Esophagus muscularis mucosa (tissue), 4 donors: ENCODE data around the gene ZFAND6.

ENCODE experiments used
- EP300 ChIP-seq: sonication (generic); formaldehyde crosslinking; IDR thresholded peaks from one replicate; pipeline ENCODE4 v1.6.1; 2017; ENCODE audit warnings: antibody characterized with exemption
- POLR2A ChIP-seq: fragments of 450-650 bp; IDR thresholded peaks from one replicate; pipeline ENCODE4 v1.6.1; 2017; ENCODE audit warnings: antibody characterized with exemption, moderate library complexity, mild to moderate bottlenecking, low read depth
- POLR2AphosphoS5 ChIP-seq, 2 donors: sonication (generic); formaldehyde crosslinking; IDR thresholded peaks; one replicate each; pipeline ENCODE4 v1.6.1; 2017; ENCODE audit warnings: antibody characterized with exemption in 2 of 2
- TF ChIP-seq, protein P1 (sequence below), 3 experiments: fragments of 200-600 bp in 2 of 3; fragments of 450-650 bp in 1 of 3; sonication (generic) in 2 of 3; IDR thresholded peaks; one replicate each; pipeline ENCODE4 v1.5.1; 2017 to 2019; ENCODE audit warnings: antibody characterized with exemption in 3 of 3, mild to moderate bottlenecking in 2 of 3, moderate library complexity in 1 of 3

DNA sequence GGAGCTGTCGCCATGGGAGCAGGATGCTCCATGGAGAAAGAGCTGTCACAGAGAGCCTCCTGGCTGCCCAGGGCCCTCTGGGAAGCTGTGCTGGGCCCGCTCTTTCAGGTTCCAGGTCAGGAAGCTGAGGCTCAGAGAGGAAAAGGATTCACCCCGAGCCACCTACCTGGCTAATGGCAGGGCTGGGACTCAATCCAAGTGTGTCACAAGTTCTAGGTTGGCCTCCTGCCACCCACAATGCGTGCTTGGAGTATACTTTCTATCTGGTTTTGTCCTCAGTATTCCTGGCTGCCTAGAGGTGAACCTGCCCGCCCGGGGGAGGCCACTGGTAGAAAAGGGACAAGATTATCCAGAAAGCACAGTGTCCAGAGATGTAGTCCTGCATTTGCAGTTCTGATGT, 117.0 kb downstream of the ZFAND6 start:
- no peak for TF ChIP-seq POLR2A
- TF ChIP-seq, protein P1, sequence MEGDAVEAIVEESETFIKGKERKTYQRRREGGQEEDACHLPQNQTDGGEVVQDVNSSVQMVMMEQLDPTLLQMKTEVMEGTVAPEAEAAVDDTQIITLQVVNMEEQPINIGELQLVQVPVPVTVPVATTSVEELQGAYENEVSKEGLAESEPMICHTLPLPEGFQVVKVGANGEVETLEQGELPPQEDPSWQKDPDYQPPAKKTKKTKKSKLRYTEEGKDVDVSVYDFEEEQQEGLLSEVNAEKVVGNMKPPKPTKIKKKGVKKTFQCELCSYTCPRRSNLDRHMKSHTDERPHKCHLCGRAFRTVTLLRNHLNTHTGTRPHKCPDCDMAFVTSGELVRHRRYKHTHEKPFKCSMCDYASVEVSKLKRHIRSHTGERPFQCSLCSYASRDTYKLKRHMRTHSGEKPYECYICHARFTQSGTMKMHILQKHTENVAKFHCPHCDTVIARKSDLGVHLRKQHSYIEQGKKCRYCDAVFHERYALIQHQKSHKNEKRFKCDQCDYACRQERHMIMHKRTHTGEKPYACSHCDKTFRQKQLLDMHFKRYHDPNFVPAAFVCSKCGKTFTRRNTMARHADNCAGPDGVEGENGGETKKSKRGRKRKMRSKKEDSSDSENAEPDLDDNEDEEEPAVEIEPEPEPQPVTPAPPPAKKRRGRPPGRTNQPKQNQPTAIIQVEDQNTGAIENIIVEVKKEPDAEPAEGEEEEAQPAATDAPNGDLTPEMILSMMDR (IDR thresholded peaks at IDR 0.05) = no peak
- no peak for TF ChIP-seq POLR2AphosphoS5 (IDR thresholded peaks at IDR 0.05)
- no peak for TF ChIP-seq EP300
